Measurements from ENCODE around the gene HCFC2. TPM values are rescaled to one million over a fixed set of nuclear protein-coding genes. Genes with fewer than 3 reads are reported as not detected.

Gene HCFC2
- total RNA-seq, 1 donor from 2014 or later, result 9.2 TPM

DNA sequence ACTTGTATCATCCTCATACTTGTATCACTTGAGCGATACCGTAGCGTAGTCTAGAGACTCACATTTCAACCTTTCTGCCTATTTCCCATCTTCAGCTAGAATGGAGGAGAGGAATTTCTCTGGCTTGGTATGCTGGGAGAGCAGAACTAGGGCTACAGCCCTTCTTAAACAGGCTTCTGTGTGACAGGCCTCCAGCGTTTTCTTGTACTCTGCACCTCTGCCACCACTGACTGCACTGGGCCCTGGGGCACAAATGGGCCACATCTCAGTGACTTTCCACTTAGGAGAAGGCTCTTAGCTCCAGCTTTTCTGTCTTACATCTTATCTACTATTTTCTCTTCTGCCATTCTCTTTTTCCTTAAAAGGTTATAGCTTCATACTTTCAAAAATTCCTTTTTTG, 26.8 kb downstream of the HCFC2 start:
- TF ChIP-seq, protein P1, sequence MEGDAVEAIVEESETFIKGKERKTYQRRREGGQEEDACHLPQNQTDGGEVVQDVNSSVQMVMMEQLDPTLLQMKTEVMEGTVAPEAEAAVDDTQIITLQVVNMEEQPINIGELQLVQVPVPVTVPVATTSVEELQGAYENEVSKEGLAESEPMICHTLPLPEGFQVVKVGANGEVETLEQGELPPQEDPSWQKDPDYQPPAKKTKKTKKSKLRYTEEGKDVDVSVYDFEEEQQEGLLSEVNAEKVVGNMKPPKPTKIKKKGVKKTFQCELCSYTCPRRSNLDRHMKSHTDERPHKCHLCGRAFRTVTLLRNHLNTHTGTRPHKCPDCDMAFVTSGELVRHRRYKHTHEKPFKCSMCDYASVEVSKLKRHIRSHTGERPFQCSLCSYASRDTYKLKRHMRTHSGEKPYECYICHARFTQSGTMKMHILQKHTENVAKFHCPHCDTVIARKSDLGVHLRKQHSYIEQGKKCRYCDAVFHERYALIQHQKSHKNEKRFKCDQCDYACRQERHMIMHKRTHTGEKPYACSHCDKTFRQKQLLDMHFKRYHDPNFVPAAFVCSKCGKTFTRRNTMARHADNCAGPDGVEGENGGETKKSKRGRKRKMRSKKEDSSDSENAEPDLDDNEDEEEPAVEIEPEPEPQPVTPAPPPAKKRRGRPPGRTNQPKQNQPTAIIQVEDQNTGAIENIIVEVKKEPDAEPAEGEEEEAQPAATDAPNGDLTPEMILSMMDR (IDR thresholded peaks at IDR 0.05; ENCODE audit: borderline replicate concordance), result no peak
- no peak for DNase-seq
- no peak overlapping the region for H3K27ac ChIP-seq (replicated peaks)
- no peaks in the 10 kb centered on the region for H3K4me1 ChIP-seq
- H3K4me3 ChIP-seq, result no peak overlapping the region
- H3K9me3 ChIP-seq (replicated peaks), result no peaks in the 10 kb centered on the region
- intact Hi-C loops (cut with micrococcal nuclease), result loop anchor here (5.0 kb wide), 1 partner anchor 154 kb away; no protein-coding TSS in a partner anchor
- H3K36me3 ChIP-seq, result peaks cover 85% of the 10 kb centered on the region
- no peaks in the 10 kb centered on the region for H3K27me3 ChIP-seq (ENCODE audit: low read depth)

DNA sequence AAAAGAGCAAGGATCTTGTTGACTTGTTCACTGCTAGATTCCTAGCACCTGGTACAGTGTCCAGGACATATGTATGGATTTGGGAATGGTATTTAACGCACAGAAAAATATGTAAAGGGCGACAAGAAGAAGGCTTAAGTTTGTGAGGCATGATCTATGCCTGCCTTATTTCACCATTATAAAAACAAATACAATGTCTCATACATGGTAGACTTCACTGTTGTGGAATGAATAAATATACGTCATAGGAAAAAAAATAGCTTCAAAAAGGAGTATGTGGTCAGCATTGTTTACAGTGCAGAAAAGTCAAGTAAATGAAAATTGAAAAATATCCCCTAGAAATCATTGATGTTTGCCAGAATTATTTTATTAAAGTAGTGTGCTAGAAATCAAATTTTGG, 30.0 kb downstream of the HCFC2 start:
- H3K27me3 ChIP-seq (ENCODE audit: low read depth), result no peaks in the 10 kb centered on the region
- intact Hi-C loops (cut with micrococcal nuclease), result loop anchor here (5.0 kb wide), 1 partner anchor 157 kb away; no protein-coding TSS in a partner anchor
- TF ChIP-seq, protein P1 (IDR thresholded peaks at IDR 0.05; ENCODE audit: borderline replicate concordance), result no peak
- H3K4me1 ChIP-seq, result no peaks in the 10 kb centered on the region
- no peak for DNase-seq
- no peak overlapping the region for H3K4me3 ChIP-seq
- H3K9me3 ChIP-seq (replicated peaks), result no peaks in the 10 kb centered on the region
- peaks cover 87% of the 10 kb centered on the region for H3K36me3 ChIP-seq
- H3K27ac ChIP-seq (replicated peaks), result no peak overlapping the region

DNA sequence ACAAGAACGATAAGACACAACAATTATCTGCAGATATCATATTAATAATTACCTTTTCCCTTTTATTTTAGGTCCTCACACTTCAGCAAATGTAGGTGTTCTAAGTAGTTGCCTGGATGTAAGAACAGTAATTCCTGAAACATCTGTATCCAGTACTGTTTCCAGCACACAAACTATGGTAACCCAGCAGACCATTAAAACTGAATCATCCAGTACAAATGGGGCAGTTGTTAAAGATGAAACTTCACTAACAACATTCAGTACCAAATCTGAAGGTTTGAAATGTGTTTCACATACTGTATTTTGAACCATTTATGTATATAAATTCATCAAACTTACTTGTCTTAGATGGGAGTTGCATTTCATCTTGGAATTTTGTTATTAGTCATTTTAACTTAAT, 31.0 kb downstream of the HCFC2 start:
- DNase-seq, result no peak
- intact Hi-C loops (cut with micrococcal nuclease), result no loop called here
- Histone ChIP-seq H3K4me3 (no peak overlapping the region), H3K9me3 (replicated peaks) (no peaks in the 10 kb centered on the region), H3K4me1 (no peaks in the 10 kb centered on the region), H3K36me3 (peaks cover 86% of the 10 kb centered on the region), H3K27ac (replicated peaks) (no peak overlapping the region), H3K27me3 (ENCODE audit: low read depth) (no peaks in the 10 kb centered on the region)
- TF ChIP-seq, protein P1 (IDR thresholded peaks at IDR 0.05; ENCODE audit: borderline replicate concordance), result no peak

DNA sequence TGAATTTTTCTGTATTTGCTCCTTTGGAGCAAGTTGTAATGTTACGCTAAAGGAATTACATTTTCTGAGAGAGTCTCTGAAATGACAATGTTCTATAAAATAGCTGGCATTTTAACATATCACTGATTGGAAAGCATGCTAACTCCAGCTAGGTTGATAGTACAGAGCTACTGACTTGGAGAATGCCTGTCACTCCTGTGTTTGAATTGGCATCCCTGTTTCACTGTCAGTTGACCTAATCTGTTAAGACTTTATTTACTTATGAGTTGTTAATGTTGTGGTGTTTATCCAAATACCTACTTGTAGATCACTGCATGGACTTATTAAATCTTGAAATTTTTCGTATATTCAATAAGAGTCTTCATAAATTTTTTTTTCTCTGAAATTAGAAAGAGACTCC, 33.6 kb downstream of the HCFC2 start:
- no peak for DNase-seq
- Histone ChIP-seq H3K4me1 (no peaks in the 10 kb centered on the region), H3K27ac (replicated peaks) (no peak overlapping the region), H3K27me3 (ENCODE audit: low read depth) (no peaks in the 10 kb centered on the region), H3K36me3 (peaks cover 97% of the 10 kb centered on the region), H3K4me3 (no peak overlapping the region), H3K9me3 (replicated peaks) (no peaks in the 10 kb centered on the region)
- TF ChIP-seq, protein P1 (IDR thresholded peaks at IDR 0.05; ENCODE audit: borderline replicate concordance), result no peak
- intact Hi-C loops (cut with micrococcal nuclease), result no loop called here

DNA sequence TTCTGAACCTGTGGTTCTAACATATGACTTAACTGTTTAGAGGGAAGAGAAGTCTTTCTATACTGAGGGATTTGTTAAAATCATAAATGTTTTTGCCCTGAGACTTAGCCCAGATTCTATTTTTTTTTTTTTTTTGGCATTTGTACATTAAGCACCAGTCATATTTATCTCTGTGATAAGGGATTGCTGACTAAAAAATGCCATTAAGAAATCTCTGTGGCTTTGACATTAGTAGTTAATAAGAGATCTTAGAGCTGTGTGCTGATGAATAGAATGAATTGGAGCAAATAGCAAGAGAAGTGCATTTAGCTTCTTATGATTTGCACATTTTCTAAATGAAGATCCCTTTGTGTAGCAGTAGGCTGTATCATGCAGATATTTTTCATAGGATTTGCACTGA, 41.1 kb downstream of the HCFC2 start:
- H3K4me1 ChIP-seq, result peaks cover 25% of the 10 kb centered on the region
- no peaks in the 10 kb centered on the region for H3K9me3 ChIP-seq (replicated peaks)
- H3K27me3 ChIP-seq (ENCODE audit: low read depth), result no peaks in the 10 kb centered on the region
- peaks cover 28% of the 10 kb centered on the region for H3K36me3 ChIP-seq
- TF ChIP-seq, protein P1 (IDR thresholded peaks at IDR 0.05; ENCODE audit: borderline replicate concordance), result no peak
- no peak for DNase-seq
- no peak overlapping the region for H3K27ac ChIP-seq (replicated peaks)
- intact Hi-C loops (cut with micrococcal nuclease), result no loop called here
- no peak overlapping the region for H3K4me3 ChIP-seq

Measured in left ventricle myocardium inferior (tissue), 1 donor.